ENCODE results near the gene H3-3A.

H3-3A gene

GRCh38 chr1:226050133-226050532 is 12.4 kb upstream of the H3-3A start:
- TF ChIP-seq, protein P1, sequence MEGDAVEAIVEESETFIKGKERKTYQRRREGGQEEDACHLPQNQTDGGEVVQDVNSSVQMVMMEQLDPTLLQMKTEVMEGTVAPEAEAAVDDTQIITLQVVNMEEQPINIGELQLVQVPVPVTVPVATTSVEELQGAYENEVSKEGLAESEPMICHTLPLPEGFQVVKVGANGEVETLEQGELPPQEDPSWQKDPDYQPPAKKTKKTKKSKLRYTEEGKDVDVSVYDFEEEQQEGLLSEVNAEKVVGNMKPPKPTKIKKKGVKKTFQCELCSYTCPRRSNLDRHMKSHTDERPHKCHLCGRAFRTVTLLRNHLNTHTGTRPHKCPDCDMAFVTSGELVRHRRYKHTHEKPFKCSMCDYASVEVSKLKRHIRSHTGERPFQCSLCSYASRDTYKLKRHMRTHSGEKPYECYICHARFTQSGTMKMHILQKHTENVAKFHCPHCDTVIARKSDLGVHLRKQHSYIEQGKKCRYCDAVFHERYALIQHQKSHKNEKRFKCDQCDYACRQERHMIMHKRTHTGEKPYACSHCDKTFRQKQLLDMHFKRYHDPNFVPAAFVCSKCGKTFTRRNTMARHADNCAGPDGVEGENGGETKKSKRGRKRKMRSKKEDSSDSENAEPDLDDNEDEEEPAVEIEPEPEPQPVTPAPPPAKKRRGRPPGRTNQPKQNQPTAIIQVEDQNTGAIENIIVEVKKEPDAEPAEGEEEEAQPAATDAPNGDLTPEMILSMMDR (IDR thresholded peaks at IDR 0.05; ENCODE audit: insufficient read depth, low read depth, low read length, missing control alignments) = no peak
- no peak for DNase-seq (ENCODE audit: low read depth)
- no peak overlapping the region for H3K4me3 ChIP-seq (ENCODE audit: low read length)

DNA sequence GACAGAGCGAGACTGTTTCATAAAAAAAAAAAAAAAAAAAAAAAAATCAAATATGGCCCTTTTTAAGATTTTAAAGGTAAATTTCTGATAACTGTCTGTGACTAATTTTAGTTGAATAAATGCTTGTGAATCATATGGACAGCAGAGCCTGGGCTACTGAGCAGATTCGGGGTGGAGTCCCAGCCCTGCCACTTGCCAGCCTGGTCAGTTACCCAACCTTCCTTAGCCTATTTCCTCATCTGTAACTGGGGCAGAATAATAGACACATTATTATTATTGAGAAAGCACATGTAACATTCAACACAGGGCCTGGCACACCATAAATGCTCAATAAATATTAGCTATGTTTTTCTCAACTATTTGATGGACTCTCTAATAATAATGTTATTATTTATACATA is 11.2 kb upstream of the H3-3A start:
- peak; percentile 80 for DNase-seq (ENCODE audit: low read depth)

GRCh38 chr1:226052061-226052460 is 10.5 kb upstream of the H3-3A start:
- TF ChIP-seq, protein P1 (IDR thresholded peaks at IDR 0.05; ENCODE audit: insufficient read depth, low read depth, low read length, missing control alignments) = no peak
- H3K4me3 ChIP-seq (ENCODE audit: low read length) = no peak overlapping the region
- DNase-seq (ENCODE audit: low read depth) = no peak

More for the DNA sequence above, 11.2 kb upstream of the H3-3A start:
- no peak overlapping the region for H3K4me3 ChIP-seq (ENCODE audit: low read length)
- TF ChIP-seq, protein P1 (IDR thresholded peaks at IDR 0.05; ENCODE audit: insufficient read depth, low read depth, low read length, missing control alignments) = no peak

DNA sequence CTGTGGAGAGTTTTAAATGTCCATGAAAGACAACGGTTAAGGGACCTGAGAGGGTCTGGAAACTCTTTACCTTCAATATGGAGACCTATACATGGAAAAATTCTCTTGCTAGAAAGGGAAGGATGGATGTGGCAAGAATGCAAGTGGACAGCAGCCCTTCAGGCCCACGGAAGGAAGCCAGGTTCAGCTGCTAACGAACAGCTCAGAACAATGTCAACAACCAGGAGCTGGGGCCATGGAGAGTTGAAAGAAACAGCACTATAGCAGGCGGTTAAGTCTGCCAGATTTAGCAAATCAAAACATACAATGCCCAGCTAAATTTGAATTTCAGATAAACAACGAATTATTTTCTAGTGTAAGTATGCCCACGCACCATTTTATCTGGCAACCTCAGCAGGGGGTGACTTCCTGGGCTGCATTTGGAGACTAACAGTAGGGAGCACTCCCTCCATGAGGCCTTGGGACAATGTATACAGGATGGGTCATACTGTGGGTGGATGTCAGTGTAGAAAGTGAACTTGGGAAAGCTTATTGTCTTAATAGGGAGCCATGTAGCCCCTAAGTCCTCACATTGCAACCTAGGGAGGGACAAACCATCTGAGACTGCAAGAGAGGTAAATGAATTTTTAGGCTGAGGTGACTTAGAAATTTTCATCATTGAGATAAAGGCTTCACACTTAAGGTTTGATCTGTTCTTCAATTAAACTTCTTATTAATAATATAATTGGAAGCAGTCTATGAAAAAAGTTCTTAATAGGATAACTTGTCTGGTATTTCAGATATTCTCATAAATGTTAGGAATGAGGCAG is 7.8 kb upstream of the H3-3A start:
- no peak for DNase-seq (ENCODE audit: low read depth)
- no peak overlapping the region for H3K4me3 ChIP-seq (ENCODE audit: low read length)
- TF ChIP-seq, protein P1 (IDR thresholded peaks at IDR 0.05; ENCODE audit: insufficient read depth, low read depth, low read length, missing control alignments) = no peak

DNA sequence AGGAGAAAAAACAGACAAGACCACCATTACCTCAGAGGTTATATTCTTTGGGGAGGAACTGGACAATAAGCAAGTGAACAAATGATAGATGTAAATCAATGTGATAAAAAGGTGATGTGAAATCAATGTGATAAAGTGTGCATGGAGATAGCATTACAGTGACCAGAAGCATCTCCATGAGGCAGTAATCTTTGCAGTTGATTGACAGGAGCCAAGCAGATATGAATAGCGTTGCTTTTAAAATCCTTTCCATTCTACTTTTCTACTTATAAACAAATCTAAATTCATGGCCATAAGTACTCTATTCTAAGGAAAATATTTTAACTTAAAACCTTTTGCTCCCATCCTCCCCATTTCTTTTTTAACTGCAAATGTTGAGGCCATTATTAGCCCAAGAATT is 2.8 kb upstream of the H3-3A start:
- TF ChIP-seq, protein P1 (IDR thresholded peaks at IDR 0.05; ENCODE audit: insufficient read depth, low read depth, low read length, missing control alignments) = no peak
- H3K4me3 ChIP-seq (ENCODE audit: low read length) = no peak overlapping the region
- DNase-seq (ENCODE audit: low read depth) = no peak

GRCh38 chr1:226060427-226060826 is 2.1 kb upstream of the H3-3A start:
- no peak overlapping the region for H3K4me3 ChIP-seq (ENCODE audit: low read length)
- TF ChIP-seq, protein P1 (IDR thresholded peaks at IDR 0.05; ENCODE audit: insufficient read depth, low read depth, low read length, missing control alignments) = no peak
- DNase-seq (ENCODE audit: low read depth) = no peak
